ENCODE measurements around the gene SDHB. TPM values are rescaled to one million over a fixed set of nuclear protein-coding genes. Genes with fewer than 3 reads are reported as not detected.

SDHB gene
- total RNA-seq, 1 experiment from 2014 or later: 145 TPM

GRCh38 chr1:16969057-16969611 is 84.7 kb downstream of the SDHB start:
- DNase-seq (ENCODE audit: low spot score): no peak

Other genes starting within 250 kb of the SDHB start
- gene RNU1-2, start 158.1 kb downstream of the SDHB start, total RNA-seq (2014; rRNA removed; shearing (Covaris generic)): under 0.01 TPM in 2 replicates
- 12.0 and 13.2 TPM in 2 replicates for gene CROCC, start 132.1 kb downstream of the SDHB start, total RNA-seq (2014; rRNA removed; shearing (Covaris generic))
- 0.08 and 0.33 TPM in 2 replicates for gene MFAP2, start 73.4 kb downstream of the SDHB start, total RNA-seq (2014; rRNA removed; shearing (Covaris generic))
- 82.3 and 114 TPM in 2 replicates for gene ATP13A2, start 42.1 kb downstream of the SDHB start, total RNA-seq (2014; rRNA removed; shearing (Covaris generic))
- gene PADI2, start 65.4 kb upstream of the SDHB start, total RNA-seq (2014; rRNA removed; shearing (Covaris generic)): 3.4 and 3.8 TPM in 2 replicates
- gene PADI1, start 151.1 kb upstream of the SDHB start, total RNA-seq (2014; rRNA removed; shearing (Covaris generic)): 16.3 and 17.5 TPM in 2 replicates
- gene PADI3, start 195.1 kb upstream of the SDHB start, total RNA-seq (2014; rRNA removed; shearing (Covaris generic)): 0.03 and 0.15 TPM in 2 replicates

Measured in HT-29 (cell line).